D721Med (cell line): ENCODE results near the gene SPATA45.
A peak's percentile ranks its signal among the peaks of the same experiment; 100 is the strongest.

Experiments
- DNase-seq: peaks from one replicate; pipeline ENCODE4 v3.0.0; 2011; ENCODE audit warnings: low spot score; ENCODE audit not compliant: insufficient read length
- FAIRE-seq: peaks from 2 replicates; lab custom pipeline; 2011; peaks lifted over from hg19 to GRCh38; lab: Jason Lieb, UNC
- CTCF ChIP-seq: IDR thresholded peaks from 2 replicates; pipeline ENCODE4 v1.5.1; 2012; ENCODE audit warnings: mild to moderate bottlenecking, control low read depth; ENCODE audit not compliant: insufficient read depth; ENCODE audit errors: missing control alignments

The SPATA45 gene

GRCh38 chr1:212791261-212791675, 56.2 kb downstream of the SPATA45 start:
- FAIRE-seq, result no peak
- DNase-seq, result no peak
- TF ChIP-seq CTCF, result no peak

- no peak for TF ChIP-seq CTCF
- FAIRE-seq, result peak; percentile 61
- DNase-seq, result no peak
Measured at GRCh38 chr1:212785871-212786270, 61.6 kb downstream of the SPATA45 start.

GRCh38 chr1:212783976-212784375, 63.5 kb downstream of the SPATA45 start:
- no peak for DNase-seq
- TF ChIP-seq CTCF, result no peak
- FAIRE-seq, result no peak

- peak; percentile 90 for FAIRE-seq
- DNase-seq, result no peak
- peak; percentile 74 for TF ChIP-seq CTCF
Measured at GRCh38 chr1:212782422-212783154, 64.9 kb downstream of the SPATA45 start.

- no peak for TF ChIP-seq CTCF
Measured at GRCh38 chr1:212781225-212781624, 66.2 kb downstream of the SPATA45 start.

GRCh38 chr1:212780759-212781158, 66.7 kb downstream of the SPATA45 start:
- no peak for TF ChIP-seq CTCF
- DNase-seq (no peak), FAIRE-seq (peak; percentile 64)

More at GRCh38 chr1:212781225-212781624, 66.2 kb downstream of the SPATA45 start:
- no peak for DNase-seq
- FAIRE-seq, result peak; percentile 63
